Measurements from ENCODE around the gene ZNF804A.

Gene ZNF804A

DNA sequence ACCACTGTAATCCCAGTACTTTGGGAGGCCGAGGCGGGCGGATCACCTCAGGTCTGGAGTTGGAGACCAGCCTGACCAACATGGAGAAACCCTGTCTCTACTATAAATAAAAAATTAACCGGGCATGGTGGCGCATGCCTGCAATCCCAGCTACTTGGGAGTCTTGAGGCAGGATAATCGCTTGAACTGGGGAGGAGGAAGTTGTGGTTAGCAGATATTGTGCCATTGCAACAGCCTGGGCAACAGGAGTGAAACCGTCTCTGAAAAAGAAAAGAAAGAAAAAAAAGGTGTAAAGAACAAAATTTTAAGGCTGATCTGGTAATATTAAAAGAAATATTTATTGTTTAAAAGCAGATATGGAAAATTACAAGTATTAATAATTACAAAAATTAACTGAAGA is 29.7 kb downstream of the ZNF804A start:
- Histone ChIP-seq H2AFZ (ENCODE audit: low read depth, low read length) (no peak overlapping the region), H3K9me3 (ENCODE audit: low read length) (no peaks in the 10 kb centered on the region), H3K27me3 (ENCODE audit: insufficient read depth, low read length) (no peaks in the 10 kb centered on the region), H3K4me1 (ENCODE audit: insufficient read depth, low read length) (no peaks in the 10 kb centered on the region), H3K4me3 (ENCODE audit: low read length) (no peak overlapping the region), H3K36me3 (ENCODE audit: insufficient read depth, low read length) (no peaks in the 10 kb centered on the region)

- H3K4me1 ChIP-seq (ENCODE audit: insufficient read depth, low read length), result no peaks in the 10 kb centered on the region
- H3K27me3 ChIP-seq (ENCODE audit: insufficient read depth, low read length), result no peaks in the 10 kb centered on the region
- no peak overlapping the region for H3K4me3 ChIP-seq (ENCODE audit: low read length)
- no peaks in the 10 kb centered on the region for H3K36me3 ChIP-seq (ENCODE audit: insufficient read depth, low read length)
- H3K9me3 ChIP-seq (ENCODE audit: low read length), result no peaks in the 10 kb centered on the region
- H2AFZ ChIP-seq (ENCODE audit: low read depth, low read length), result no peak overlapping the region
Observed at GRCh38 chr2:184633726-184634125, 35.4 kb downstream of the ZNF804A start.

- no peaks in the 10 kb centered on the region for H3K36me3 ChIP-seq (ENCODE audit: insufficient read depth, low read length)
- H3K4me1 ChIP-seq (ENCODE audit: insufficient read depth, low read length), result no peaks in the 10 kb centered on the region
- no peaks in the 10 kb centered on the region for H3K9me3 ChIP-seq (ENCODE audit: low read length)
Observed at GRCh38 chr2:184637781-184638180, 39.5 kb downstream of the ZNF804A start.

DNA sequence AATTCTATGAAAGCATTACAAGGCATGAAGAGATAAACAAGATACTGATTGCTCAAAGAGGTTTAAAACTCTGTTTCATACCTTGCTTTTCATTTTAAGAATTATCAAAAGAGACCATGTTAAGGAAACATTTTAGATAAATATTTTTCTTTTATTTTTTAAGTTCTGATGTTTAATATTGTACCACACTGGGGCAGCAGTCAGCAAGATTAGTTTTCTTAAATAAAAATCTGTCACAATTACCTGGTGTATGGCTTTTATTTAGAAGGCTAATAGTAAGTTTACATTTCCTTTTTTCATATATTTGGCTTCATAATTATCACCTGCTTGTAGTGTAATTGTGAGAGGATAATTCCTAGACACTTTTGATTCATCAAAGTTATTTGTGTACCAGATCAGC is 46.4 kb downstream of the ZNF804A start:
- no peaks in the 10 kb centered on the region for H3K36me3 ChIP-seq (ENCODE audit: insufficient read depth, low read length)
- no peak overlapping the region for H2AFZ ChIP-seq (ENCODE audit: low read depth, low read length)
- H3K27me3 ChIP-seq (ENCODE audit: insufficient read depth, low read length), result no peaks in the 10 kb centered on the region
- H3K9me3 ChIP-seq (ENCODE audit: low read length), result no peaks in the 10 kb centered on the region
- no peaks in the 10 kb centered on the region for H3K4me1 ChIP-seq (ENCODE audit: insufficient read depth, low read length)
- no peak overlapping the region for H3K4me3 ChIP-seq (ENCODE audit: low read length)

More at GRCh38 chr2:184637781-184638180, 39.5 kb downstream of the ZNF804A start:
- Histone ChIP-seq H2AFZ (ENCODE audit: low read depth, low read length) (no peak overlapping the region), H3K4me3 (ENCODE audit: low read length) (no peak overlapping the region), H3K27me3 (ENCODE audit: insufficient read depth, low read length) (no peaks in the 10 kb centered on the region)

DNA sequence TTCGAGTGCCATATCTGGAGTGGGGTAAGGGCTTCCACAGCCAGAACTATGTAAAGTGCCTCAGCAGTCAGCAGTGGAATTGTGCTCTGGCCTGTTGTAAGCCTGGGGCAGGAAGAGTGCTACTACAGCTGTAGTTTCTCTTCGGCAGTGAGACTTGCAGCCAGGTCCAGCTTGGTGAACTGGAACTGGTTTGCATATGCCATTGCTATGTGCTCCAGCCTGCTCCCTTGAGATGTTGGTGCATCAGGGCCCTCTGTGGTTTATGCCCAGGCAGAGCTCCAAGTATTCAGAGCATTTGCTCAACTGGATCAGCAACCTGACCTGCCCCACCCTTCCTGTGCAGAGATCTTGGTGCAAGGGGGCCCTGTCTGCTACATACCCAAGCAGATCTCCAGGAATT is 47.8 kb downstream of the ZNF804A start:
- H3K27me3 ChIP-seq (ENCODE audit: insufficient read depth, low read length), result no peaks in the 10 kb centered on the region
- H2AFZ ChIP-seq (ENCODE audit: low read depth, low read length), result no peak overlapping the region
- H3K9me3 ChIP-seq (ENCODE audit: low read length), result no peaks in the 10 kb centered on the region
- no peaks in the 10 kb centered on the region for H3K36me3 ChIP-seq (ENCODE audit: insufficient read depth, low read length)
- no peaks in the 10 kb centered on the region for H3K4me1 ChIP-seq (ENCODE audit: insufficient read depth, low read length)
- H3K4me3 ChIP-seq (ENCODE audit: low read length), result no peak overlapping the region

DNA sequence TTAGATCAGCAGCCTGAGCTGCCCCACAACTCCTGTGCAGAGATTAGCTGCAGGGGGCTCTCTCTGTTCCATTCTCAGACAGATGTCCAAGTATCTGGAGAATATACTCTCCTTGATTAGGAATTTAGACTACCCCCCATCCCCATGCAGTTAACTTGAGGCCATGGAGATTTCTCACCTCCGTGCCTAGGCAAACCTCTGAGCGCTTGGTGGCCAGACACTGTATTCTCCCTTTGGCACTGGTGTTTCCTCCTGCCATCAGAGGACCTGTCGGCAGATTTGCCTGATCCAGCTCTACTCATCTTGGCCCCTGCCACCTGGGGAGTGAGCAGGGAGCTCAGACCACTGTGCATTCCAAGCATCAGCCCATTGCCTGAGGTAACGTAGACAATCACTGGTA is 48.3 kb downstream of the ZNF804A start:
- no peaks in the 10 kb centered on the region for H3K27me3 ChIP-seq (ENCODE audit: insufficient read depth, low read length)
- no peak overlapping the region for H2AFZ ChIP-seq (ENCODE audit: low read depth, low read length)
- H3K4me1 ChIP-seq (ENCODE audit: insufficient read depth, low read length), result no peaks in the 10 kb centered on the region
- H3K4me3 ChIP-seq (ENCODE audit: low read length), result no peak overlapping the region
- no peaks in the 10 kb centered on the region for H3K9me3 ChIP-seq (ENCODE audit: low read length)
- H3K36me3 ChIP-seq (ENCODE audit: insufficient read depth, low read length), result no peaks in the 10 kb centered on the region

DNA sequence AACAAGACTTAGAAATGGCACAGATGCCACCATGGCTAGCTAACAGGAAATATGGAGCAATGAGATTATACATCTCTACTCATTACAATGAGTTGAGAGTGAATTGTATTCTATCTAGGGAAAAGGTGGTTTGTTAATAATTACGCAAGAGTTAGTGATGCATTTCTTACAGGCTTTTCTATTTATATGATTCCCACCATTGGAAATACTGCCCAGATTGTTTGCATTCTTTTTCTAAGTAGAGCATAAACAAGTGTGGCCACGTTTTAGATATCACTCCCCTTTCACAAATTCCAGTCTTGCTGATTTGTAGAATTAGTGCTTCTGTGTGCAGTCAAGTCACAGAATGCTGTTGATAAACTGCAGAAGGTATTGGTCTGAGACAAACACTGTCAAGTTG is 56.6 kb downstream of the ZNF804A start:
- Histone ChIP-seq H2AFZ (ENCODE audit: low read depth, low read length) (no peak overlapping the region), H3K27me3 (ENCODE audit: insufficient read depth, low read length) (no peaks in the 10 kb centered on the region), H3K4me3 (ENCODE audit: low read length) (no peak overlapping the region), H3K9me3 (ENCODE audit: low read length) (no peaks in the 10 kb centered on the region), H3K4me1 (ENCODE audit: insufficient read depth, low read length) (no peaks in the 10 kb centered on the region), H3K36me3 (ENCODE audit: insufficient read depth, low read length) (no peaks in the 10 kb centered on the region)

DNA sequence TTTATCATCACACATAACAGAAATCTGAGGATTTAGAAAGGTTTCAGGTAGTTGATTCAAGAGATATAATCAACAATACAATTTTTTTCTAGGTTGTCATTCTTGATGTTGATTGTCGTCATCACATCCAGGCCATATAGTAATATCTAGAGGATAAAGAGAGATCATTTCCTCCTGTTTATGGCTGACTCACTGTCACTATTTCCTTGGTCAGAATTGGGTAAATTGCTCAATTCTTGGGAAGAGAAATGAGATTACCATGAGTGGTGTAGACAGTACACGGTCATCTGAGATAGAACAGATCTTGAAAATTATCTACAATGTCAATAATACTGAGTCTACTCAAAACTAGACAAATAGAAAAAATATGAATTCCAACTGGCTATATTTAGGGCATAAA is 78.8 kb downstream of the ZNF804A start:
- Histone ChIP-seq H3K36me3 (ENCODE audit: insufficient read depth, low read length) (no peaks in the 10 kb centered on the region), H3K4me3 (ENCODE audit: low read length) (no peak overlapping the region), H3K4me1 (ENCODE audit: insufficient read depth, low read length) (no peaks in the 10 kb centered on the region), H2AFZ (ENCODE audit: low read depth, low read length) (no peak overlapping the region), H3K27me3 (ENCODE audit: insufficient read depth, low read length) (no peaks in the 10 kb centered on the region), H3K9me3 (ENCODE audit: low read length) (peaks cover 5% of the 10 kb centered on the region)

DNA sequence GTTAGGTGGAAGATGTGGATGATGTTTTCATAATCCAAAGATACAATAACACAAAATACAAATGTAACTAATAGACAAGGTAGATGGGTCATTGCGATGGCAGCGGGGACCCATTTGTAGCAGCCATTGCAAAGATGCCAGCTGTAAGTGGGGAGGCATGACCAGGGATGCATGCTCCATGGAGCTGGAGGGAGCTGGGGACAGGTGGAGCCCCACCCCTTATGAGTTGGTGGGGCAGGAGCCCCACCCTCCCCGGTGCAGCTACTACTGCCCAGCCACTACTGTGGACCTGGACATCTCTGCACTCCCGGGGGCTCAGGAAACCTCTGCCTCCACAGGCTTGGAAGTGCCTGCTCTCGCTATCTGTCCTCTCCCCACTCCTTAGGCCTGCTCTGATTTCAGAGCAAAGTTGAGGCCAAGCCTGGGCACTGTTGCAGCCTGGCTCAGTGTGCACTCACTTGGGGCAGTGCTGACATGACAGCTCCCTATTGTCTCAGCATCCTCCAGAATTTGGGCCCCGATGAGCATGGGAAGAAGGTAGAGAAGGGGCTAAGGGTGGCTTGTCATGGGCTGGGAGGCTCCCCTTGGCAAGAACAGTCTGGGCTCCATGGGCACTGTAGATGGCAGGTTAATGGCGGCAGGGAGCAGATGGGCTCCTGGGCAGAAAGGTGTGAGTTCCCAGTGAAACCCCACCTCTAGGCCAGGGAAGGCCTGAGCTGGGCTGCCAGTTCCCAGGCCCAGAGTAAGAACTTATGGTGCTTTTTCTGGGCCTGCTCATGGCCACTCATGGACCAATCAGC is 81.1 kb downstream of the ZNF804A start:
- H3K36me3 ChIP-seq (ENCODE audit: insufficient read depth, low read length), result no peaks in the 10 kb centered on the region
- H3K27me3 ChIP-seq (ENCODE audit: insufficient read depth, low read length), result no peaks in the 10 kb centered on the region
- H2AFZ ChIP-seq (ENCODE audit: low read depth, low read length), result no peak overlapping the region
- H3K4me3 ChIP-seq (ENCODE audit: low read length), result no peak overlapping the region
- no peaks in the 10 kb centered on the region for H3K4me1 ChIP-seq (ENCODE audit: insufficient read depth, low read length)
- peaks cover 5% of the 10 kb centered on the region for H3K9me3 ChIP-seq (ENCODE audit: low read length)

DNA sequence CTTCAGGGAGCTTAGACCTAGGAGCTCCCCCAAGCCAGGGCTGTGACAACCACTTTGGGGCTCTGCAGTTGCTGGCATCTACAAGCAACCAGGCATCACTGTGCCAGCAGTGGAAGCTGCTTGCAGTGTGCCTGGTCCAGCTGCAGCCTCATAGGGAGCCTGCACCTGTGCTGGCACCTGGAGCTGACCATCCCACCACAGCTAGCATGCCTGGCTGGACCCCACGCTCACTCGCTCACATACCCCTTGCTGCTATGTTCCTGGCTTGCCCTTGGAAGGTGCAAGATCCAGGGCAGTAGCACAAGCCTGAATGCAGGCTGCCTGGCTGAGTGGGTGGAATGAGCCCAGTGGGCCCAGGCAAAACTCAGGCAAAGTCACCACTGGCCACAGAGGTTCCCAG is 82.5 kb downstream of the ZNF804A start:
- Histone ChIP-seq H2AFZ (ENCODE audit: low read depth, low read length) (no peak overlapping the region), H3K27me3 (ENCODE audit: insufficient read depth, low read length) (no peaks in the 10 kb centered on the region), H3K36me3 (ENCODE audit: insufficient read depth, low read length) (no peaks in the 10 kb centered on the region), H3K4me3 (ENCODE audit: low read length) (no peak overlapping the region), H3K4me1 (ENCODE audit: insufficient read depth, low read length) (no peaks in the 10 kb centered on the region), H3K9me3 (ENCODE audit: low read length) (peaks cover 5% of the 10 kb centered on the region)

DNA sequence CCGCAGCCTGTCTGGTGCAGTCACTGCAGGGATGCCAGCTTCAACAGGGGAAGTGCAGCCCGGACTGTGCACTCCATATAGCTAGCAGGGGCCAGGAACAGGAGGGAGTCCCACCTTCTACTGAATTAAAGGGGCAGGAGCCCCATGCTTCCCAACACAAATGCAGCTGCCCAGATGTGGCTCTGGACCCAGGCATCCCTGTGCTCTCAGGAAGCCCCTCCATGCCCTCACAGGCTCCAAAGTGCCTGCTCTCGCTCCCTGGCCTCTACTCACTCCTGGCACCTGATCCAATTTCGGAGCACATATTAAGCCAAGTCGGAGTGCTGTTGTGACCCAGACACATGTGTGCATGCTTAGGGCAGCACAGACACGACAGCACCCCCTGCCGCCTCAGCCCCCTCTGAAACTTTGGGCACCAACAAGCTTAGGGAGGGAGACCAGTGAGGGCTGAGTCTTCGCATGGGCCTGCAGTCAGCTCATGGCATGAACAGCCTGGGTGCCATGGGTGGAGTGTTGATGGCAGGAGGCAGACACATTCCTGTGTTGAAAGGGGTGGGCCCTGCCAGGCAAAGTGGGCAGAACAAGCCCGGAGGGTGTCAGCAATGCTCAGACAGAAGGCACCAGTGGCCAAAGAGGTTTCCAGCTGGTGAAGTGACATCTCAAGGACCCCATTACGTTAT is 83.5 kb downstream of the ZNF804A start:
- H3K9me3 ChIP-seq (ENCODE audit: low read length), result peaks cover 5% of the 10 kb centered on the region
- no peaks in the 10 kb centered on the region for H3K27me3 ChIP-seq (ENCODE audit: insufficient read depth, low read length)
- no peaks in the 10 kb centered on the region for H3K4me1 ChIP-seq (ENCODE audit: insufficient read depth, low read length)
- no peaks in the 10 kb centered on the region for H3K36me3 ChIP-seq (ENCODE audit: insufficient read depth, low read length)
- H3K4me3 ChIP-seq (ENCODE audit: low read length), result no peak overlapping the region
- H2AFZ ChIP-seq (ENCODE audit: low read depth, low read length), result no peak overlapping the region

DNA sequence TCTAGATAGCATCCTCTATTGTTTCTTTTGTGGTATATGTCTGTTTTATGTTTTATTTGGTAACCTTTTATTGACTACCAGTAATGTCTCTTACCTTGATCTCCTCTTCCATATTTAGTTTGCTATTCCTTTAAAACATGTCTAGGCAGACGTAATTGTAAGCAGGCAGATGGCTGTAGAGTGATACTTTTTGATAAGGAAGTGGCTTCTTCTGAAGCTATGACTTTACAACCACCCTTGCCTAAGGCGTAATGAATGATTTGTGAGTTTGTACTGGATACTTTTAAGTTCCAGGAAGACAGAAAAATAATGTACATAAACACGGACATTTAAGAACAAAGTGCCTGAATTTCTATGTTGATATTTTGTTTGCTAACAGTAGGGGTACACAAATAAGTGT is 85.6 kb downstream of the ZNF804A start:
- no peaks in the 10 kb centered on the region for H3K36me3 ChIP-seq (ENCODE audit: insufficient read depth, low read length)
- peaks cover 5% of the 10 kb centered on the region for H3K9me3 ChIP-seq (ENCODE audit: low read length)
- H2AFZ ChIP-seq (ENCODE audit: low read depth, low read length), result no peak overlapping the region
- no peak overlapping the region for H3K4me3 ChIP-seq (ENCODE audit: low read length)
- no peaks in the 10 kb centered on the region for H3K27me3 ChIP-seq (ENCODE audit: insufficient read depth, low read length)
- H3K4me1 ChIP-seq (ENCODE audit: insufficient read depth, low read length), result no peaks in the 10 kb centered on the region

DNA sequence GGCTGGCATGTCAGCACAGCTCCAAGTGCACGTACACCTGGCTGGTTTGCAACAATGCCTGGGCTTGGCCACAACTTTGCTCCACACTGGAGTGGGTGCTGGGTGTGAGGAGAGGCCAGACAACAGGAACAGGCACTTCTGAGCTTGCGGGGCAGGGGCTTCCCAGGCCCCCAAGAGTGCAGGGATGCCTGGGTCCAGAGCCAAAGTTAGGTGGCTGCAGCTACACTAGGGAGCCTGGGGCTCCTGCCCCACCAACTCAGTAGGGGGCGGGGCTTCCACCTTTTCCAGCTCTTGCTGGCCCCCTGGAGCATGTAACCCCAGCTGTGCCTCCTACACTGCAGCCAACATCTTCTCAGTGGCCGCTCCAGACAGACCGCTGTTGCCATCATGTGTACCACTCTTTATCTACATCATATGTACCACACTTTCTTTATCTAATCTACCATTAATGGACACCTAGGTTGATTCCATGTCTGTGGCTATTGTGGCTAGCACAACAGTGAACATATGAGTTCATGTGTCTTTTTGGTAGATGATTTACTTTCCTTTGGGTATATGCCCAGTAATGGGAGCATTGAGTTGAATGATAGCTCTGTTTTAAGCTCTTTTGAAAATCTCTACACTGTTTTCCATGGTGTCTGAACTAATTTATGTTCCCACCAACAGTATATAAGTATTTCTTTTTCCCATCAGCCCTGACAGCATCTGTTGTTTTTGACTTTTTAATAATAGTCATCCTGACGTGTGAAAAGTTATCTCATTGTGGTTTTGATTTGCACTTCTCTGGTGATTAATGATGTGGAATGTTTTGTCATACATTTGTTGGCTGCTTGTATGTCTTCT is 87.9 kb downstream of the ZNF804A start:
- H3K36me3 ChIP-seq (ENCODE audit: insufficient read depth, low read length), result no peaks in the 10 kb centered on the region
- no peak overlapping the region for H2AFZ ChIP-seq (ENCODE audit: low read depth, low read length)
- H3K27me3 ChIP-seq (ENCODE audit: insufficient read depth, low read length), result no peaks in the 10 kb centered on the region
- no peaks in the 10 kb centered on the region for H3K4me1 ChIP-seq (ENCODE audit: insufficient read depth, low read length)
- H3K9me3 ChIP-seq (ENCODE audit: low read length), result no peaks in the 10 kb centered on the region
- H3K4me3 ChIP-seq (ENCODE audit: low read length), result no peak overlapping the region
